H9 (cell line): ENCODE measurements around the gene PLK2. TPM values are rescaled to one million over a fixed set of nuclear protein-coding genes. Genes with fewer than 3 reads are reported as not detected.

Experiments used
- DNase-seq: peaks from one replicate; pipeline ENCODE4 v3.0.0-alpha.2; 2017
- H2AFZ ChIP-seq: one replicate; pipeline ENCODE4 v1.6.1; 2013; ENCODE audit warnings: mild to moderate bottlenecking, low read length, control low read depth, moderate library complexity
- H2AK5ac ChIP-seq: 2 replicates; pipeline ENCODE4 v1.6.1; 2013; ENCODE audit warnings: low read length, control low read depth, mixed read lengths; ENCODE audit not compliant: insufficient read length
- H2BK120ac ChIP-seq: one replicate; pipeline ENCODE4 v1.6.1; 2013; ENCODE audit warnings: low read depth, mild to moderate bottlenecking, low read length, control low read depth, inconsistent platforms; ENCODE audit not compliant: poor library complexity, severe bottlenecking
- H2BK12ac ChIP-seq: 2 replicates; pipeline ENCODE4 v1.6.1; 2013; ENCODE audit warnings: low read length, control low read depth, mixed read lengths, low read depth; ENCODE audit not compliant: insufficient read length
- H2BK15ac ChIP-seq: 2 replicates; pipeline ENCODE4 v1.6.1; 2013; ENCODE audit warnings: low read depth, low read length, control low read depth
- H2BK20ac ChIP-seq: one replicate; pipeline ENCODE4 v1.6.1; 2013; ENCODE audit warnings: low read depth, mild to moderate bottlenecking, low read length, control low read depth, inconsistent platforms; ENCODE audit not compliant: poor library complexity, severe bottlenecking
- H2BK5ac ChIP-seq: 2 replicates; pipeline ENCODE4 v1.6.1; 2013; ENCODE audit warnings: low read length, control low read depth, mixed read lengths; ENCODE audit not compliant: insufficient read length
- H3K14ac ChIP-seq: 2 replicates; pipeline ENCODE4 v1.6.1; 2013; ENCODE audit warnings: low read length, control low read depth; ENCODE audit not compliant: insufficient read depth
- H3K18ac ChIP-seq: 2 replicates; pipeline ENCODE4 v1.6.1; 2013; ENCODE audit warnings: low read depth, mild to moderate bottlenecking, mixed read lengths, low read length, control low read depth; ENCODE audit not compliant: insufficient read length
- H3K23ac ChIP-seq: 2 replicates; pipeline ENCODE4 v1.6.1; 2013; ENCODE audit warnings: low read length, control low read depth, mixed read lengths, low read depth; ENCODE audit not compliant: insufficient read length
- H3K23me2 ChIP-seq: 2 replicates; pipeline ENCODE4 v1.6.1; 2013; ENCODE audit warnings: low read depth, mild to moderate bottlenecking, mixed read lengths, low read length, control low read depth; ENCODE audit not compliant: insufficient read length, poor library complexity, severe bottlenecking
- H3K27ac ChIP-seq: 2 replicates; pipeline ENCODE4 v1.5.1; 2013; ENCODE audit warnings: low read length, control low read depth, mixed read lengths, low read depth; ENCODE audit not compliant: insufficient read length
- H3K27me3 ChIP-seq: 2 replicates; pipeline ENCODE4 v1.6.1; 2013; ENCODE audit warnings: low read length, control low read depth, inconsistent platforms; ENCODE audit not compliant: insufficient read depth
- H3K4ac ChIP-seq: 2 replicates; pipeline ENCODE4 v1.6.1; 2013; ENCODE audit warnings: low read depth, mild to moderate bottlenecking, control low read depth, inconsistent platforms, low read length, moderate library complexity
- H3K4me1 ChIP-seq: 2 replicates; pipeline ENCODE4 v1.6.1; 2013; ENCODE audit warnings: low read length, control low read depth, inconsistent platforms; ENCODE audit not compliant: insufficient read depth
- H3K4me2 ChIP-seq: 2 replicates; pipeline ENCODE4 v1.6.1; 2013; ENCODE audit warnings: low read length, control low read depth, mixed read lengths; ENCODE audit not compliant: insufficient read length, insufficient read depth
- H3K56ac ChIP-seq: 2 replicates; pipeline ENCODE4 v1.6.1; 2013; ENCODE audit warnings: low read depth, mild to moderate bottlenecking, mixed read lengths, low read length, control low read depth; ENCODE audit not compliant: insufficient read length
- H3K79me1 ChIP-seq: 2 replicates; pipeline ENCODE4 v1.6.1; 2013; ENCODE audit warnings: low read depth, mild to moderate bottlenecking, moderate library complexity, low read length, control low read depth, inconsistent platforms; ENCODE audit not compliant: insufficient read depth, poor library complexity, severe bottlenecking
- H3K79me2 ChIP-seq: 2 replicates; pipeline ENCODE4 v1.6.1; 2013; ENCODE audit warnings: low read length, control low read depth, inconsistent platforms; ENCODE audit not compliant: insufficient read depth
- H3K9ac ChIP-seq: 2 replicates; pipeline ENCODE4 v1.6.1; 2013; ENCODE audit warnings: low read length, control low read depth, mixed read lengths; ENCODE audit not compliant: insufficient read length; ENCODE audit errors: extremely low read depth
- H3K9me3 ChIP-seq: one replicate; pipeline ENCODE4 v1.6.1; 2013; ENCODE audit warnings: low read depth, low read length, inconsistent platforms; ENCODE audit not compliant: control insufficient read depth
- H3T11ph ChIP-seq: one replicate; pipeline ENCODE4 v1.6.1; 2013; ENCODE audit warnings: mild to moderate bottlenecking, low read length, control low read depth, inconsistent platforms
- H4K20me1 ChIP-seq: one replicate; pipeline ENCODE4 v1.6.1; 2013; ENCODE audit not compliant: control insufficient read depth, insufficient read length, insufficient read depth
- H4K5ac ChIP-seq: 2 replicates; pipeline ENCODE4 v1.6.1; 2013; ENCODE audit warnings: low read depth, mild to moderate bottlenecking, mixed read lengths, low read length, control low read depth; ENCODE audit not compliant: insufficient read length
- H4K8ac ChIP-seq: replicated peaks from 2 replicates; pipeline ENCODE4 v1.6.1; 2013; ENCODE audit warnings: low read length, control low read depth, mixed read lengths, low read depth; ENCODE audit not compliant: insufficient read length
- H4K91ac ChIP-seq: 2 replicates; pipeline ENCODE4 v1.6.1; 2013; ENCODE audit warnings: low read depth, mild to moderate bottlenecking, moderate library complexity, mixed read lengths, low read length, control low read depth; ENCODE audit not compliant: insufficient read length
- H3K27ac Mint-ChIP-seq, 3 experiments: 2 replicates in 2 of 3; 3 replicates in 1 of 3; pipeline ENCODE4 v1.8.0; 2020 to 2021; ENCODE audit warnings: mixed read lengths in 3 of 3, mild to moderate bottlenecking in 1 of 3, moderate library complexity in 1 of 3
- H3K27me3 Mint-ChIP-seq: 2 replicates; pipeline ENCODE4 v1.8.0; 2021; ENCODE audit warnings: low read depth, mild to moderate bottlenecking, moderate library complexity, mixed read lengths
- H3K36me3 Mint-ChIP-seq, 3 experiments: 2 replicates in 2 of 3; 3 replicates in 1 of 3; pipeline ENCODE4 v1.8.0; 2020 to 2021; ENCODE audit warnings: low read depth in 3 of 3, mixed read lengths in 3 of 3; ENCODE audit not compliant: insufficient read depth in 1 of 3
- H3K4me1 Mint-ChIP-seq, 2 experiments: 2 replicates each; pipeline ENCODE4 v1.8.0; 2020; ENCODE audit warnings: mixed read lengths in 2 of 2
- H3K4me3 Mint-ChIP-seq, 2 experiments: 2 replicates in 1 of 2; 3 replicates in 1 of 2; pipeline ENCODE4 v1.8.0; 2020 to 2021; ENCODE audit warnings: mild to moderate bottlenecking in 2 of 2, mixed read lengths in 2 of 2, moderate library complexity in 1 of 2
- H3K9me3 Mint-ChIP-seq, 2 experiments: 2 replicates in 1 of 2; 3 replicates in 1 of 2; pipeline ENCODE4 v1.8.0; 2020; ENCODE audit warnings: mild to moderate bottlenecking in 2 of 2, mixed read lengths in 2 of 2, moderate library complexity in 1 of 2
- CTCF ChIP-seq: fragments of 200-600 bp; sonication (generic); conservative IDR thresholded peaks from 3 replicates; pipeline ENCODE4 v1.8.0; 2021; ENCODE audit warnings: antibody characterized with exemption, mild to moderate bottlenecking
- WGBS: extraction: QIAGEN DNeasy Blood & Tissue Kit; methylation state at CpG from one replicate; pipeline ENCODE4 v1.1.7; 2013; ENCODE audit warnings: missing lambda C conversion rate, low lambda C conversion rate, mixed read lengths; ENCODE audit not compliant: insufficient read length; ENCODE audit errors: extremely low coverage; 5-methylcytosine and 5-hydroxymethylcytosine counted together
- total RNA-seq: library from RNA; stranded (reverse); gene quantifications from 2 replicates; pipeline ENCODE4 v1.2.1, GENCODE V29; 2021

Gene PLK2
- total RNA-seq, 1 experiment from 2014 or later, result 26.2 TPM

DNA sequence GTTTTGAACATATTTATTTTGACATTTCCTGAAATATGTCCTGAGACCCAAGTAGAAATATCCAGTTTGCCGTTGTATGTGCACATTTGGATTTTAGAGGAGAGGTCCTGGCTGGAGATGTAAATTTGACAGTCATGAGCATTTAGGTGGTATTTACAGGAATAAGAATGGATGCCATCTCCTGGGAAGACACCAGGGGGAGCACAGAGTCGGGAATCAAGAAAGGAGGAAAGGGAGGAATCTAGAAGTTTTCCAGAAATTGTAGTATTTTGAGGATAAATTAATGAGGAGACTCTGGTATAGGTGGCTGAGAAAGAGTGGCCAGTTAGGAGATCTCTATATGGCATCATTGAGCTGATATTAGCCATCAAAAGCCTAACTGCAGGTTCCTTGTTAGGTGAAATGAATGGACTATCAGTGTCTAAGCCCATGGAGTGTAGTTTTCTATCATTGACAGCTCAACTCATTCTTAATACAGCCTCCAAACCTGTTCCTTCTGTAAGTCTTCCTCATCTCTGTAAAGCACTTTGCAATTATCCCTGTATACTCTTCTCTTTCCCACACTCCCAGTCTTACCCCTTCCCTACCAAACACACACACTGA, 38.6 kb upstream of the PLK2 start:
- 0 out of 2 replicates have a peak, but pooled peaks cover 2% of the 10 kb centered on the region for H3K4me1 ChIP-seq
- H3K9me3 Mint-ChIP-seq, result no peaks in the 10 kb centered on the region
- no peak overlapping the region for H4K91ac ChIP-seq
- no peak overlapping the region for H3K27ac ChIP-seq
- H3K18ac ChIP-seq, result no peak overlapping the region
- DNase-seq, result peak; percentile 37
- no peak overlapping the region for H3K23ac ChIP-seq
- no peak overlapping the region for H2BK20ac ChIP-seq
- H3K9ac ChIP-seq, result no peak overlapping the region
- no peak overlapping the region for H2BK120ac ChIP-seq
- no peaks in the 10 kb centered on the region for H3K27me3 ChIP-seq
- TF ChIP-seq CTCF, result peak; percentile 85
- no peaks in the 10 kb centered on the region for H3K9me3 ChIP-seq
- no peaks in the 10 kb centered on the region for H3K27me3 Mint-ChIP-seq
- no peak overlapping the region for H2AFZ ChIP-seq
- no peak overlapping the region for H3T11ph ChIP-seq
- no peak overlapping the region for H3K14ac ChIP-seq
- no peaks in the 10 kb centered on the region for H3K23me2 ChIP-seq
- H3K79me1 ChIP-seq, result no peaks in the 10 kb centered on the region
- no peak overlapping the region for H2AK5ac ChIP-seq
- no peaks in the 10 kb centered on the region for H4K20me1 ChIP-seq
- H3K36me3 Mint-ChIP-seq, result no peaks in the 10 kb centered on the region
- H3K4me2 ChIP-seq, result no peak overlapping the region
- H2BK15ac ChIP-seq, result no peak overlapping the region
- no CpG with 5 or more reads among the region's 2 CpGs for WGBS
- H3K79me2 ChIP-seq, result no peaks in the 10 kb centered on the region
- H3K56ac ChIP-seq, result no peak overlapping the region
- no peak overlapping the region for H4K5ac ChIP-seq
- no peak overlapping the region for H3K4ac ChIP-seq
- H4K8ac ChIP-seq, result no peak overlapping the region
- no peak overlapping the region for H3K4me3 Mint-ChIP-seq
- no peak overlapping the region for H3K27ac Mint-ChIP-seq
- H2BK5ac ChIP-seq, result no peak overlapping the region
- H2BK12ac ChIP-seq, result no peak overlapping the region
- H3K4me1 Mint-ChIP-seq, result peaks cover 25 to 29% of the 10 kb centered on the region in 2 experiments
